ENCODE data around the gene MRPL36. TPM values are rescaled to one million over a fixed set of nuclear protein-coding genes. Genes with fewer than 3 reads are reported as not detected.
A peak's percentile ranks its signal among the peaks of the same experiment; 100 is the strongest.

The MRPL36 gene
- total and polyA plus RNA-seq, 2 of the 4 experiments (the other 2 are of a cell fraction): 85.9 to 103 TPM

DNA sequence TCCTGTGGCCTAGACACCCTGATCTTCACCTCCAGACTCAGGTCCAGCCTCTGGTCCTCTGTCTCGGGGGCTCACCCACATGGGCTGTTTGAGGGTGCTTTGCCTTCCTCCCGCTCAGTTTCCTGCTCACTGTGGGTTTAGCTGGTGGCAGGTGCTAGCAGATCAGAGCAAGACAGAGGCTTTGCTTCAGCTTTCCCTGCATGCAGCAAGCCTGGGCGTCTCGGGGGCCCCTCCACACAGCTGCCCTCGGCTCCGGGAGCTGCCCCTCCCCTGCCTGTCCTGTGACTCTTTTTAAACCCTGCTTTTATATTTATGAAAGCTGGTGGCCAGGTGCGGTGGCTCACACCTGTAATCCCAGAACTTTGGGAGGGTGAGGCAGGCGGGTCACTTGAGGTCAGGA, 14.6 kb downstream of the MRPL36 start:
- 100% methylated on average over 1 of the region's 8 CpGs; no CpG with 5 or more reads in 1 of the 2 experiments for WGBS, 2 experiments (ENCODE audit: extremely low coverage in 2 of 2, insufficient read length in 1 of 2)
- H4K8ac ChIP-seq (ENCODE audit: low read depth in 2 of 2, low read length in 2 of 2): no peak overlapping the region
- H3K9me1 ChIP-seq (ENCODE audit: insufficient read depth, low read length): peaks cover 2% of the 10 kb centered on the region; the same call in 1 of the 2 replicates
- no peak overlapping the region for H3K14ac ChIP-seq (replicated peaks; ENCODE audit: low read depth, low read length)
- DNase-seq: no peak
- no peaks in the 10 kb centered on the region for H3K9me3 ChIP-seq (ENCODE audit: control insufficient read depth, insufficient read depth, low read length)
- no peak overlapping the region for H3K56ac ChIP-seq (ENCODE audit: extremely low read depth, insufficient read depth, low read length)
- no peak overlapping the region for H2BK5ac ChIP-seq (ENCODE audit: low read depth, low read length, poor library complexity, severe bottlenecking)
- intact Hi-C loops (cut with micrococcal nuclease): no loop called here
- H3K23ac ChIP-seq (ENCODE audit: low read depth, low read length): no peak overlapping the region
- dilution Hi-C loops (cut with HindIII; ENCODE audit: low sequenced_read_pairs, unreplicated experiment): no loop called here
- ChIA-PET CTCF (interaction anchor here (1.3 kb wide), 1 partner anchor 12 kb away, joined by 3 read pairs; no protein-coding TSS in a partner anchor), POLR2A (ENCODE audit: unreplicated experiment) (no interaction called here)
- H2AFZ ChIP-seq (replicated peaks; ENCODE audit: low read length, poor library complexity): peak overlapping the region; percentile 17
- no peak for ATAC-seq (ENCODE audit: low read depth)
- no peak overlapping the region for H3K9ac ChIP-seq (ENCODE audit: low read depth, low read length)
- no peak overlapping the region for H3K4ac ChIP-seq (ENCODE audit: low read depth, low read length)
- no peak overlapping the region for H2BK20ac ChIP-seq (ENCODE audit: low read depth, low read length)
- no peaks in the 10 kb centered on the region; the same call in 1 of the 2 replicates for H3K27me3 ChIP-seq (ENCODE audit: control insufficient read depth, insufficient read depth, low read length)
- H3K36me3 ChIP-seq (ENCODE audit: control insufficient read depth, insufficient read depth, low read length): no peaks in the 10 kb centered on the region
- H4K20me1 ChIP-seq (ENCODE audit: insufficient read depth, low read length): no peaks in the 10 kb centered on the region
- no peak overlapping the region for H2BK15ac ChIP-seq (ENCODE audit: low read depth, low read length)
- no peak overlapping the region for H3K18ac ChIP-seq (ENCODE audit: low read depth, low read length)
- H3K4me2 ChIP-seq (ENCODE audit: low read depth, low read length): no peak overlapping the region
- no peak overlapping the region for H3K27ac ChIP-seq (ENCODE audit: insufficient read depth, low read length)
- H2AK9ac ChIP-seq (replicated peaks; ENCODE audit: low read depth, low read length, poor library complexity): no peak overlapping the region
- in situ Hi-C loops (cut with MboI; ENCODE audit: low sequenced_read_pairs): loop anchor here (25.0 kb wide), 1 partner anchor 823 kb away; no protein-coding TSS in a partner anchor
- TF ChIP-seq, protein P1, sequence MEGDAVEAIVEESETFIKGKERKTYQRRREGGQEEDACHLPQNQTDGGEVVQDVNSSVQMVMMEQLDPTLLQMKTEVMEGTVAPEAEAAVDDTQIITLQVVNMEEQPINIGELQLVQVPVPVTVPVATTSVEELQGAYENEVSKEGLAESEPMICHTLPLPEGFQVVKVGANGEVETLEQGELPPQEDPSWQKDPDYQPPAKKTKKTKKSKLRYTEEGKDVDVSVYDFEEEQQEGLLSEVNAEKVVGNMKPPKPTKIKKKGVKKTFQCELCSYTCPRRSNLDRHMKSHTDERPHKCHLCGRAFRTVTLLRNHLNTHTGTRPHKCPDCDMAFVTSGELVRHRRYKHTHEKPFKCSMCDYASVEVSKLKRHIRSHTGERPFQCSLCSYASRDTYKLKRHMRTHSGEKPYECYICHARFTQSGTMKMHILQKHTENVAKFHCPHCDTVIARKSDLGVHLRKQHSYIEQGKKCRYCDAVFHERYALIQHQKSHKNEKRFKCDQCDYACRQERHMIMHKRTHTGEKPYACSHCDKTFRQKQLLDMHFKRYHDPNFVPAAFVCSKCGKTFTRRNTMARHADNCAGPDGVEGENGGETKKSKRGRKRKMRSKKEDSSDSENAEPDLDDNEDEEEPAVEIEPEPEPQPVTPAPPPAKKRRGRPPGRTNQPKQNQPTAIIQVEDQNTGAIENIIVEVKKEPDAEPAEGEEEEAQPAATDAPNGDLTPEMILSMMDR (conservative IDR thresholded peaks at IDR 0.05; ENCODE audit: low read depth, low read length): no peak
- no peak overlapping the region for H3K4me3 ChIP-seq (ENCODE audit: insufficient read depth, low read depth, low read length)
- no peak overlapping the region for H4K5ac ChIP-seq (ENCODE audit: low read depth, low read length)
- no peak overlapping the region for H2BK120ac ChIP-seq (ENCODE audit: low read depth, low read length)
- 0 out of 2 replicates have a peak overlapping the region, but pooled peaks have one; percentile 21 for H2AK5ac ChIP-seq (ENCODE audit: low read depth, low read length)
- H4K91ac ChIP-seq (ENCODE audit: insufficient read depth, low read depth, low read length): no peak overlapping the region
- H3K79me1 ChIP-seq (ENCODE audit: low read depth in 1 of 2, low read length in 2 of 2): no peaks in the 10 kb centered on the region
- BruUV-seq (replicated peaks): no TSS peak
- H3K4me1 ChIP-seq (ENCODE audit: control insufficient read depth, insufficient read depth, low read length): peaks cover 2% of the 10 kb centered on the region; the same call in 1 of the 2 replicates

All from IMR-90 (cell line).